SU-DHL-6 (cell line): ENCODE results near the gene POU5F2.

Experiments used
- H2AFZ ChIP-seq: fragments of 200-600 bp; sonication (generic); 2 replicates; pipeline ENCODE4 v1.6.1; 2014; ENCODE audit warnings: low read depth, mild to moderate bottlenecking, moderate library complexity, mixed read lengths, antibody characterized with exemption, low read length; ENCODE audit not compliant: severe bottlenecking
- H3F3A ChIP-seq: fragments of 200-600 bp; shearing (Covaris generic); 2 replicates; pipeline ENCODE4 v1.6.0; 2016; ENCODE audit warnings: antibody characterized with exemption, mild to moderate bottlenecking; ENCODE audit not compliant: insufficient read depth
- H3K27ac ChIP-seq: fragments of 200-600 bp; sonication (generic); 2 replicates; pipeline ENCODE4 v1.5.1; 2016; ENCODE audit warnings: low read depth, mild to moderate bottlenecking, low read length, moderate library complexity, mixed read lengths
- H3K27me3 ChIP-seq: fragments of 200-600 bp; sonication (generic), shearing (Covaris generic); 2 replicates; pipeline ENCODE4 v1.6.0; 2014; ENCODE audit warnings: mild to moderate bottlenecking, low read length
- H3K36me3 ChIP-seq: fragments of 200-600 bp; sonication (generic); 2 replicates; pipeline ENCODE4 v1.6.1; 2014; ENCODE audit warnings: mild to moderate bottlenecking, low read length, mixed read lengths
- H3K4me2 ChIP-seq: fragments of 300-600, 200-600 bp; shearing (Covaris generic), sonication (generic); 2 replicates; pipeline ENCODE4 v1.6.0; 2014; ENCODE audit warnings: low read length, low read depth, mild to moderate bottlenecking; ENCODE audit not compliant: poor library complexity, severe bottlenecking
- H3K4me3 ChIP-seq: fragments of 200-600 bp; sonication (generic); 2 replicates; pipeline ENCODE4 v1.5.1; 2014; ENCODE audit warnings: antibody characterized with exemption, low read length, mild to moderate bottlenecking, mixed read lengths; ENCODE audit not compliant: insufficient read depth, poor library complexity, severe bottlenecking
- H3K79me2 ChIP-seq: fragments of 200-600 bp; sonication (generic); 2 replicates; pipeline ENCODE4 v1.6.1; 2014; ENCODE audit warnings: mild to moderate bottlenecking, low read length, moderate library complexity; ENCODE audit not compliant: insufficient read depth
- H3K9ac ChIP-seq: fragments of 200-600 bp; sonication (generic); 2 replicates; pipeline ENCODE4 v1.7.0; 2014; ENCODE audit warnings: mild to moderate bottlenecking, low read length
- H3K9me2 ChIP-seq: fragments of 200-600 bp; sonication (generic); replicated peaks from 2 replicates; pipeline ENCODE4 v1.6.1; 2014; ENCODE audit warnings: low read length; ENCODE audit not compliant: insufficient read depth
- H3K9me3 ChIP-seq: fragments of 200-600 bp; sonication (generic); 2 replicates; pipeline ENCODE4 v1.6.1; 2014; ENCODE audit warnings: low read length, mixed read lengths; ENCODE audit not compliant: insufficient read depth
- H4K20me1 ChIP-seq: fragments of 200-600 bp; sonication (generic); 2 replicates; pipeline ENCODE4 v1.6.1; 2014; ENCODE audit warnings: low read depth, mild to moderate bottlenecking, antibody characterized with exemption, low read length, moderate library complexity, mixed read lengths
- CTCF ChIP-seq: fragments of 200-600 bp; sonication (generic); IDR thresholded peaks from one replicate; pipeline ENCODE4 v1.5.1; 2017; ENCODE audit warnings: antibody characterized with exemption, mild to moderate bottlenecking, low read length, moderate library complexity; ENCODE audit not compliant: insufficient read depth, poor library complexity, severe bottlenecking
- EZH2phosphoT487 ChIP-seq: fragments of 200-600 bp; sonication (generic), shearing (Covaris generic); conservative IDR thresholded peaks from 2 replicates; pipeline ENCODE4 v1.6.1; 2018; ENCODE audit warnings: mild to moderate bottlenecking, antibody characterized with exemption, low read length, moderate library complexity, mixed read lengths

Gene POU5F2

GRCh38 chr5:93741136-93741811 is at the start of gene POU5F2:
Gene POU5F2 (minus strand): TSS chr5:93741600. CDS start chr5:93741563, 37 bp downstream.
- no peak within 1 kb of the TSS for H3K27ac ChIP-seq
- H4K20me1 ChIP-seq, result no peaks in the 10 kb centered on the region
- peaks cover 4% of the 10 kb centered on the region; the same call in 1 of the 2 replicates for H3K36me3 ChIP-seq
- H3F3A ChIP-seq, result no peaks in the 10 kb centered on the region
- H3K4me3 ChIP-seq, result no peak within 1 kb of the TSS
- H3K9me2 ChIP-seq, result no peaks in the 10 kb centered on the region
- no peaks in the 10 kb centered on the region for H3K79me2 ChIP-seq
- TF ChIP-seq EZH2phosphoT487, result no peak
- TF ChIP-seq CTCF, result no peak
- H3K9me3 ChIP-seq, result no peaks in the 10 kb centered on the region; the same call in 1 of the 2 replicates
- no peak within 1 kb of the TSS for H3K9ac ChIP-seq
- H3K27me3 ChIP-seq, result no peaks in the 10 kb centered on the region
- H3K4me2 ChIP-seq, result no peak within 1 kb of the TSS
- no peak within 1 kb of the TSS for H2AFZ ChIP-seq

GRCh38 chr5:93790401-93790800 is 49.0 kb upstream of the POU5F2 start:
- no peak overlapping the region for H3K9ac ChIP-seq
- no peak overlapping the region for H3K27ac ChIP-seq
- H3K79me2 ChIP-seq, result no peaks in the 10 kb centered on the region
- no peak overlapping the region for H2AFZ ChIP-seq
- H3F3A ChIP-seq, result no peaks in the 10 kb centered on the region
- no peaks in the 10 kb centered on the region for H4K20me1 ChIP-seq
- TF ChIP-seq CTCF (no peak), EZH2phosphoT487 (no peak)
- no peaks in the 10 kb centered on the region for H3K36me3 ChIP-seq
- no peak overlapping the region for H3K4me3 ChIP-seq
- H3K27me3 ChIP-seq, result no peaks in the 10 kb centered on the region
- H3K9me3 ChIP-seq, result no peaks in the 10 kb centered on the region
- H3K4me2 ChIP-seq, result no peak overlapping the region
- no peaks in the 10 kb centered on the region for H3K9me2 ChIP-seq

GRCh38 chr5:93789173-93790067 is 48.0 kb upstream of the POU5F2 start:
- Histone ChIP-seq H3K36me3 (no peaks in the 10 kb centered on the region), H4K20me1 (no peaks in the 10 kb centered on the region), H3K27ac (no peak overlapping the region), H3F3A (no peaks in the 10 kb centered on the region), H2AFZ (no peak overlapping the region), H3K79me2 (no peaks in the 10 kb centered on the region), H3K9me2 (no peaks in the 10 kb centered on the region), H3K9me3 (no peaks in the 10 kb centered on the region), H3K27me3 (no peaks in the 10 kb centered on the region), H3K9ac (no peak overlapping the region), H3K4me2 (no peak overlapping the region), H3K4me3 (no peak overlapping the region)
- TF ChIP-seq CTCF (no peak), EZH2phosphoT487 (no peak)
